ENCODE measurements around the gene CFAP61. TPM values are rescaled to one million over a fixed set of nuclear protein-coding genes. Genes with fewer than 3 reads are reported as not detected.

Gene CFAP61
- total RNA-seq, 1 donor from 2014 or later = not detected

DNA sequence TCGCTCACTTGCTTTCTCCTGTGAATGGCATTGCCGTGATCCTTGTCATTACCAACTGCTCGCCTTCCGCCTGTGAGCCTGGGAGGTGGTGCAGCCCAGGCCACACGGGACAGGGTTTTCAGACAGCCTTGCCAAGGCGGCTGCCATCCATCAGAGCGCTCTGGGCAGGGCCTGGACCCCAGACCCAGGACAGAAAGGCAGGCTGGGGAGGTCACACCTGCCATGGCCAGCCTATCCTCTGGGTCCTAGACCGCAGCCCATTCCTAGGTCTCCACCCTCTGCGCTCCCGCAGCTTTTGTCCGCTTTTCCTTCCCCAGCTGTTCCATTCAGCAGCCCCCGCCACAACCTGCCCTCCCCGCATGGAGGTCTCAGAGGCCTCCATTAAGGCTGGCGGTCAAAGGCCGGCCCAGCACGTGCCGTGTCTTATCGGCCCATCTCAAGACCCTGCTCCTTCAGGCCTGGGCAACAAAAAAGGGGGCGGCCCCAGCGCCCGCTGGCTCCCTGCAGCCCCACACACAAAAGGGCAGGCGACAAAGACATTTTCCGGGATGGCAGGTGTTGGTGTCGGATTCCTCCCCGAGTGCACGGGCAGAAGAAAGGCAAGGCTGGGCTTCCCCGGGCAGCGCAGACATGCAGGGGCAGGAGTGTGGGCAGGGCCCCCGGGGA lies 343.7 kb downstream of the CFAP61 start:
- Mint-ChIP-seq H3K4me1 (ENCODE audit: low read depth) (no peaks in the 10 kb centered on the region), H3K27ac (no peak overlapping the region), H3K4me3 (no peak overlapping the region), H3K36me3 (ENCODE audit: low read depth) (no peaks in the 10 kb centered on the region), H3K9me3 (no peaks in the 10 kb centered on the region), H3K27me3 (ENCODE audit: insufficient read depth) (no peaks in the 10 kb centered on the region)
- no peak for DNase-seq (ENCODE audit: low spot score)
- intact Hi-C loops (cut with micrococcal nuclease) = no loop called here

GRCh38 chr20:20396794-20397193 lies 344.5 kb downstream of the CFAP61 start:
- no peaks in the 10 kb centered on the region for H3K36me3 Mint-ChIP-seq (ENCODE audit: low read depth)
- H3K27me3 Mint-ChIP-seq (ENCODE audit: insufficient read depth) = no peaks in the 10 kb centered on the region
- no peak for DNase-seq (ENCODE audit: low spot score)
- no peak overlapping the region for H3K4me3 Mint-ChIP-seq
- intact Hi-C loops (cut with micrococcal nuclease) = no loop called here
- H3K27ac Mint-ChIP-seq = no peak overlapping the region
- no peaks in the 10 kb centered on the region for H3K9me3 Mint-ChIP-seq
- H3K4me1 Mint-ChIP-seq (ENCODE audit: low read depth) = no peaks in the 10 kb centered on the region

- H3K36me3 Mint-ChIP-seq (ENCODE audit: low read depth) = no peaks in the 10 kb centered on the region
- no peak for DNase-seq (ENCODE audit: low spot score)
- intact Hi-C loops (cut with micrococcal nuclease) = no loop called here
- no peaks in the 10 kb centered on the region for H3K27me3 Mint-ChIP-seq (ENCODE audit: insufficient read depth)
- H3K4me1 Mint-ChIP-seq (ENCODE audit: low read depth) = no peaks in the 10 kb centered on the region
- no peaks in the 10 kb centered on the region for H3K9me3 Mint-ChIP-seq
- no peak overlapping the region for H3K4me3 Mint-ChIP-seq
- H3K27ac Mint-ChIP-seq = no peak overlapping the region
Measured at GRCh38 chr20:20398123-20398522, 345.8 kb downstream of the CFAP61 start.

DNA sequence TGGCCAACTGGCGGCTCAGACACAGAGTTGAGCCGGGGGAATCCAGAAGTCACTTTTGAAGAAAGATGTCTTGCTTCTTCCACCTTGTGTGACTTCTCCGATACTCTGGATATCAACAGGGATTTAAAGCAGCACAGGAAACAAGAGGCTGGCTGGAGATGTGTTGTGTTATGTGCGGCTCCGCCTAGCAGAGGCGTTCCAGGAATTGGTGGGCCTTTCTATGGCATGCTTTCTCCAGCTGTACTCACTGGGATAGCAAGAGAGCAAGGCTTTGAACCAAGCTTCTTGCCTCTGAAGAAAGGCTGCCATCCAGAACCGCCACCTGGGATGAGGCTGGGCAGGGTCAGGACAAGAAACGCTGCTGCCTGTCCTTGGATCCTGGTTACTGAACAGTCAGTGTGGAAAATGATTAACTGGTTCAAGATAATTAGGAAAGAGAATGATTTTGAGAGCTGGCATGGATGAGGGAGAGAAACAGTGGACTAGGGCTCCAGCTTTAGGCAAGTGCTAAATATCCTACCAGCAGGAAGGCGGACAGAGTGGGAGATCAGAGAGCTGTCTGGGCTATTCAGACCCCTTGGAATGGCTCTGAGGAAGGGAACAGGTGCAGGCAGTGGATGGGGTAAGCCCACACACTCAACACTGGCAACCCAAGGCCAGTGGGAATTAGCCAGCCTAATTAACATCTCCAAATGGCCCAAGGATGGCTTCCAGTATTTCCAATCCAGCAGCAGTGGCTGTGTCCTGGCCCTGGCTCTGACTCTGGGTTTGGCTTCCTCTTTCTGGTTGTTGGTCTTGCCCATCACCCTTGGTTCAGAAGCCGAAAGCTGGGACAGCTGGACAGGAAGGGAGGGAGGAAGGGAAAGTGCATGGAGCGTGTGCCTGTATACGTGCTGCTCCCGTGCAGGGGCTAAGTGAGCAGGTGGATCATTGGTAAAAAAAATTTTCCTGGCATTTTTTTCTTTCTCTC lies 347.5 kb downstream of the CFAP61 start:
- H3K27me3 Mint-ChIP-seq (ENCODE audit: insufficient read depth) = no peaks in the 10 kb centered on the region
- no peak for DNase-seq (ENCODE audit: low spot score)
- no peaks in the 10 kb centered on the region for H3K9me3 Mint-ChIP-seq
- no peak overlapping the region for H3K27ac Mint-ChIP-seq
- no peak overlapping the region for H3K4me3 Mint-ChIP-seq
- intact Hi-C loops (cut with micrococcal nuclease) = no loop called here
- H3K4me1 Mint-ChIP-seq (ENCODE audit: low read depth) = no peaks in the 10 kb centered on the region
- no peaks in the 10 kb centered on the region for H3K36me3 Mint-ChIP-seq (ENCODE audit: low read depth)

DNA sequence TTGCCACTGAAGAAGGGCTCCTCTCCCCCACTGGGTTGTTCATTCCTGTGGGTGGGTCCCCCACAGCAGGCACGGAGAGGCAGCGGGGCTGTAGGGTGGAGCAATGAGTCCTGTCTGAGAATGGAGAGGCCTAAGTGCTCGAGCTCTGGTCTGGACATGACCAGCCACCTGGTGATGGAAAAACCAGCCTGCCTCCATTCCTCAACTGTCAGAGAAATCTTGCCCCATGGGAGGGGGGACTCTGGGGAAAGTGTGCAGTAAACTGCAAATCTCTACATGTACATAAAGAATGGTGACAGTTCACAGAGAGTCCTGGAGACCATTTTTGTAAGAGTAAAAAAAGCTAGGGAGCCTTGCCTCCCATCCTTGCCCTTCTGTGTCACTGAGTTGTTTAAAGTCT lies 349.7 kb downstream of the CFAP61 start:
- Mint-ChIP-seq H3K27ac (no peak overlapping the region), H3K36me3 (ENCODE audit: low read depth) (peaks cover 3% of the 10 kb centered on the region), H3K9me3 (no peaks in the 10 kb centered on the region), H3K4me3 (no peak overlapping the region), H3K4me1 (ENCODE audit: low read depth) (no peaks in the 10 kb centered on the region), H3K27me3 (ENCODE audit: insufficient read depth) (no peaks in the 10 kb centered on the region)
- no peak for DNase-seq (ENCODE audit: low spot score)
- intact Hi-C loops (cut with micrococcal nuclease) = no loop called here

DNA sequence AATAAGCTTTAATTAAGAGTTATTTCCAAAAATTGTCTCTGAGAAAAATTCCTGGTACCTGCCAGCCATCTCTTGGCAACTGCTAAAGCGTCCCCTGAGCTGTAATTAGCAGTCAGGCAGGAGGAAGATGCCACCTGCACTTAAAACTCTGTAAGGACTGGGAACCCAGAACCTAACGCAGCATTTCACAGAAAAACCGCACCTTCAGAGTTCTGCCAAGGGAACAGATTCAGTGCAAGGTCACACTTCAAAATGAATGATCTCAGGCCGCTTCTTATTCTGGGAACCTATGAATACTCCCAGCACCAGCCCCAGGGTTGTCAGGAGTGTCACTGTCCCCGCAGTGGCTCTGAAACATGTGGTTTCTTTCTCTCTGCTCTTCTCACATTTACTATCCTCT lies 352.3 kb downstream of the CFAP61 start:
- Mint-ChIP-seq H3K4me1 (ENCODE audit: low read depth) (no peaks in the 10 kb centered on the region), H3K9me3 (no peaks in the 10 kb centered on the region), H3K4me3 (no peak overlapping the region), H3K36me3 (ENCODE audit: low read depth) (peaks cover 3% of the 10 kb centered on the region), H3K27ac (no peak overlapping the region), H3K27me3 (ENCODE audit: insufficient read depth) (no peaks in the 10 kb centered on the region)
- no peak for DNase-seq (ENCODE audit: low spot score)
- intact Hi-C loops (cut with micrococcal nuclease) = loop anchor here (5.0 kb wide), 1 partner anchor 32 kb away; no protein-coding TSS in a partner anchor

DNA sequence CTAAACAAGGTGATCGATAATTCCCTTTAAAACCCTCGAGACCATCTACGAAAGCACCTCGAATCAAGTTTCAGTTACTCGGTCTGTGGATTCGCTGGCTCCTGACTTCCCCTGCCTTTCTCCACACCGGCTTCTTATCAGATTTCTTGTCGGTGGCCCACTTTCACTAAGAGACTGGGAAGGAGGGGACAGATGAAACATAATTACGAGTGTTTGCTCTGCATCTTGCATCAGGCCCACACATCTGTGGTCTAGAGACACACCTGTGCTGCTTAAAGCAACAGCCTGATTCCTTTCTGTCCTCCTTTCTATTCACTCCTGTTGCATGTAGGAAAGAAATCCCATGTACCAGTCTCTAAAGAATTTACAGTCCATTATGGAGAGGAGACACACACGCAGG lies 353.3 kb downstream of the CFAP61 start:
- intact Hi-C loops (cut with micrococcal nuclease) = loop anchor here (5.0 kb wide), 1 partner anchor 33 kb away; no protein-coding TSS in a partner anchor
- Mint-ChIP-seq H3K4me1 (ENCODE audit: low read depth) (no peaks in the 10 kb centered on the region), H3K27ac (no peak overlapping the region), H3K4me3 (no peak overlapping the region), H3K36me3 (ENCODE audit: low read depth) (peaks cover 3% of the 10 kb centered on the region), H3K27me3 (ENCODE audit: insufficient read depth) (no peaks in the 10 kb centered on the region), H3K9me3 (no peaks in the 10 kb centered on the region)
- DNase-seq (ENCODE audit: low spot score) = no peak

- Mint-ChIP-seq H3K9me3 (no peaks in the 10 kb centered on the region), H3K27me3 (ENCODE audit: insufficient read depth) (no peaks in the 10 kb centered on the region), H3K4me1 (ENCODE audit: low read depth) (no peaks in the 10 kb centered on the region), H3K27ac (peak overlapping the region; percentile 5), H3K4me3 (no peak overlapping the region), H3K36me3 (ENCODE audit: low read depth) (peaks cover 3% of the 10 kb centered on the region)
- no peak for DNase-seq (ENCODE audit: low spot score)
- intact Hi-C loops (cut with micrococcal nuclease) = loop anchor here (5.0 kb wide), 1 partner anchor 34 kb away; no protein-coding TSS in a partner anchor
Measured at GRCh38 chr20:20406306-20406705, 354.0 kb downstream of the CFAP61 start.

- DNase-seq (ENCODE audit: low spot score) = no peak
- intact Hi-C loops (cut with micrococcal nuclease) = loop anchor here (5.0 kb wide), 1 partner anchor 36 kb away; no protein-coding TSS in a partner anchor
- no peak overlapping the region for H3K4me3 Mint-ChIP-seq
- no peaks in the 10 kb centered on the region for H3K9me3 Mint-ChIP-seq
- H3K36me3 Mint-ChIP-seq (ENCODE audit: low read depth) = peaks cover 3% of the 10 kb centered on the region
- H3K4me1 Mint-ChIP-seq (ENCODE audit: low read depth) = peaks cover 8% of the 10 kb centered on the region
- no peaks in the 10 kb centered on the region for H3K27me3 Mint-ChIP-seq (ENCODE audit: insufficient read depth)
- H3K27ac Mint-ChIP-seq = no peak overlapping the region
Measured at GRCh38 chr20:20407891-20408805, 355.8 kb downstream of the CFAP61 start.

GRCh38 chr20:20409331-20409730 lies 357.0 kb downstream of the CFAP61 start:
- no peaks in the 10 kb centered on the region for H3K27me3 Mint-ChIP-seq (ENCODE audit: insufficient read depth)
- H3K36me3 Mint-ChIP-seq (ENCODE audit: low read depth) = peaks cover 3% of the 10 kb centered on the region
- H3K4me3 Mint-ChIP-seq = no peak overlapping the region
- no peaks in the 10 kb centered on the region for H3K9me3 Mint-ChIP-seq
- H3K27ac Mint-ChIP-seq = no peak overlapping the region
- peaks cover 12% of the 10 kb centered on the region for H3K4me1 Mint-ChIP-seq (ENCODE audit: low read depth)
- DNase-seq (ENCODE audit: low spot score) = no peak
- intact Hi-C loops (cut with micrococcal nuclease) = loop anchor here (5.0 kb wide), 1 partner anchor 37 kb away; no protein-coding TSS in a partner anchor
